Activated T-helper 17 cell treated with anti-CD3 and anti-CD28 coated beads, Interleukin-2, amount 50 U/mL, for 72 hours (primary cell): ENCODE results near the gene TEX51. TPM values are rescaled to one million over a fixed set of nuclear protein-coding genes. Genes with fewer than 3 reads are reported as not detected.

Source experiments
- ATAC-seq: fragments of 150-1000 bp; cut with Tn5 transposase; replicated peaks from 2 replicates; pipeline ENCODE4 v1.10.0; 2021; ENCODE audit warnings: mild to moderate bottlenecking, moderate library complexity
- H3K27ac Mint-ChIP-seq: one replicate; pipeline ENCODE4 v1.8.0; 2022; ENCODE audit warnings: mixed read lengths
- H3K27me3 Mint-ChIP-seq: one replicate; pipeline ENCODE4 v1.8.0; 2022; ENCODE audit warnings: mixed read lengths
- H3K36me3 Mint-ChIP-seq: one replicate; pipeline ENCODE4 v1.8.0; 2022; ENCODE audit warnings: low read depth, mild to moderate bottlenecking, mixed read lengths
- H3K4me1 Mint-ChIP-seq: one replicate; pipeline ENCODE4 v1.8.0; 2022; ENCODE audit warnings: mixed read lengths
- H3K4me3 Mint-ChIP-seq: one replicate; pipeline ENCODE4 v1.8.0; 2022; ENCODE audit warnings: mild to moderate bottlenecking, mixed read lengths
- H3K9me3 Mint-ChIP-seq: one replicate; pipeline ENCODE4 v1.8.0; 2022; ENCODE audit warnings: mixed read lengths
- total RNA-seq, 2 donors: library from RNA; stranded (reverse); gene quantifications; one replicate each; pipeline ENCODE4 v1.2.3, GENCODE V29; 2022

The TEX51 gene
- total RNA-seq, 2 donors from 2014 or later: not detected

GRCh38 chr2:126863336-126864015 is 35.2 kb upstream of the TEX51 start:
- H3K27ac Mint-ChIP-seq: no peak overlapping the region
- ATAC-seq: no peak
- no peaks in the 10 kb centered on the region for H3K4me1 Mint-ChIP-seq

GRCh38 chr2:126864861-126865260 is 33.8 kb upstream of the TEX51 start:
- no peak overlapping the region for H3K27ac Mint-ChIP-seq
- H3K9me3 Mint-ChIP-seq: no peaks in the 10 kb centered on the region
- H3K27me3 Mint-ChIP-seq: peaks cover 16% of the 10 kb centered on the region
- ATAC-seq: no peak
- H3K36me3 Mint-ChIP-seq: no peaks in the 10 kb centered on the region
- H3K4me3 Mint-ChIP-seq: no peak overlapping the region
- H3K4me1 Mint-ChIP-seq: no peaks in the 10 kb centered on the region

More at GRCh38 chr2:126863336-126864015, 35.2 kb upstream of the TEX51 start:
- Mint-ChIP-seq H3K36me3 (no peaks in the 10 kb centered on the region), H3K27me3 (peaks cover 19% of the 10 kb centered on the region), H3K9me3 (no peaks in the 10 kb centered on the region), H3K4me3 (no peak overlapping the region)

GRCh38 chr2:126866451-126866850 is 32.2 kb upstream of the TEX51 start:
- Mint-ChIP-seq H3K36me3 (no peaks in the 10 kb centered on the region), H3K27me3 (peaks cover 16% of the 10 kb centered on the region), H3K4me1 (no peaks in the 10 kb centered on the region), H3K27ac (no peak overlapping the region), H3K4me3 (no peak overlapping the region), H3K9me3 (no peaks in the 10 kb centered on the region)
- ATAC-seq: no peak

GRCh38 chr2:126874961-126875360 is 23.7 kb upstream of the TEX51 start:
- Mint-ChIP-seq H3K9me3 (peaks cover 11% of the 10 kb centered on the region), H3K27ac (no peak overlapping the region), H3K36me3 (no peaks in the 10 kb centered on the region), H3K4me1 (no peaks in the 10 kb centered on the region), H3K4me3 (no peak overlapping the region), H3K27me3 (no peaks in the 10 kb centered on the region)
- ATAC-seq: no peak

GRCh38 chr2:126876631-126877030 is 22.1 kb upstream of the TEX51 start:
- ATAC-seq: no peak
- H3K4me3 Mint-ChIP-seq: no peak overlapping the region

GRCh38 chr2:126877041-126877440 is 21.6 kb upstream of the TEX51 start:
- H3K9me3 Mint-ChIP-seq: peaks cover 11% of the 10 kb centered on the region
- no peaks in the 10 kb centered on the region for H3K27me3 Mint-ChIP-seq
- no peak overlapping the region for H3K4me3 Mint-ChIP-seq
- no peak overlapping the region for H3K27ac Mint-ChIP-seq
- no peaks in the 10 kb centered on the region for H3K36me3 Mint-ChIP-seq
- H3K4me1 Mint-ChIP-seq: no peaks in the 10 kb centered on the region
- ATAC-seq: no peak

More at GRCh38 chr2:126876631-126877030, 22.1 kb upstream of the TEX51 start:
- no peaks in the 10 kb centered on the region for H3K4me1 Mint-ChIP-seq
- no peak overlapping the region for H3K27ac Mint-ChIP-seq
- H3K9me3 Mint-ChIP-seq: peaks cover 11% of the 10 kb centered on the region
- H3K36me3 Mint-ChIP-seq: no peaks in the 10 kb centered on the region
- H3K27me3 Mint-ChIP-seq: no peaks in the 10 kb centered on the region

GRCh38 chr2:126877861-126878565 is 20.7 kb upstream of the TEX51 start:
- Mint-ChIP-seq H3K4me1 (no peaks in the 10 kb centered on the region), H3K27me3 (no peaks in the 10 kb centered on the region), H3K27ac (no peak overlapping the region), H3K36me3 (no peaks in the 10 kb centered on the region), H3K4me3 (no peak overlapping the region), H3K9me3 (peaks cover 11% of the 10 kb centered on the region)
- ATAC-seq: no peak

GRCh38 chr2:126878601-126879000 is 20.1 kb upstream of the TEX51 start:
- no peaks in the 10 kb centered on the region for H3K4me1 Mint-ChIP-seq
- peaks cover 11% of the 10 kb centered on the region for H3K9me3 Mint-ChIP-seq
- no peak overlapping the region for H3K4me3 Mint-ChIP-seq
- no peaks in the 10 kb centered on the region for H3K27me3 Mint-ChIP-seq
- H3K36me3 Mint-ChIP-seq: no peaks in the 10 kb centered on the region
- H3K27ac Mint-ChIP-seq: no peak overlapping the region
- no peak for ATAC-seq

GRCh38 chr2:126879348-126880298 is 19.1 kb upstream of the TEX51 start:
- no peak overlapping the region for H3K4me3 Mint-ChIP-seq
- no peaks in the 10 kb centered on the region for H3K4me1 Mint-ChIP-seq
- no peaks in the 10 kb centered on the region for H3K27me3 Mint-ChIP-seq
- no peak for ATAC-seq
- H3K27ac Mint-ChIP-seq: no peak overlapping the region
- no peaks in the 10 kb centered on the region for H3K36me3 Mint-ChIP-seq
- peaks cover 8% of the 10 kb centered on the region for H3K9me3 Mint-ChIP-seq

GRCh38 chr2:126880324-126880723 is 18.4 kb upstream of the TEX51 start:
- ATAC-seq: no peak
- Mint-ChIP-seq H3K4me3 (no peak overlapping the region), H3K9me3 (peaks cover 5% of the 10 kb centered on the region), H3K4me1 (no peaks in the 10 kb centered on the region), H3K27me3 (no peaks in the 10 kb centered on the region), H3K27ac (no peak overlapping the region), H3K36me3 (no peaks in the 10 kb centered on the region)

- no peaks in the 10 kb centered on the region for H3K27me3 Mint-ChIP-seq
- no peak overlapping the region for H3K4me3 Mint-ChIP-seq
- ATAC-seq: no peak
- H3K4me1 Mint-ChIP-seq: no peaks in the 10 kb centered on the region
- no peaks in the 10 kb centered on the region for H3K36me3 Mint-ChIP-seq
- peaks cover under 1% of the 10 kb centered on the region for H3K9me3 Mint-ChIP-seq
- H3K27ac Mint-ChIP-seq: no peak overlapping the region
These were observed 17.9 kb upstream of the TEX51 start for GRCh38 chr2:126880817-126881216.

- ATAC-seq: no peak
- Mint-ChIP-seq H3K27ac (no peak overlapping the region), H3K27me3 (peaks cover 3% of the 10 kb centered on the region), H3K4me3 (no peak overlapping the region), H3K4me1 (no peaks in the 10 kb centered on the region), H3K9me3 (no peaks in the 10 kb centered on the region), H3K36me3 (no peaks in the 10 kb centered on the region)
These were observed 17.1 kb upstream of the TEX51 start for GRCh38 chr2:126881591-126881990.

- Mint-ChIP-seq H3K27me3 (peaks cover 9% of the 10 kb centered on the region), H3K27ac (no peak overlapping the region), H3K4me3 (no peak overlapping the region), H3K9me3 (no peaks in the 10 kb centered on the region), H3K4me1 (no peaks in the 10 kb centered on the region), H3K36me3 (no peaks in the 10 kb centered on the region)
- ATAC-seq: no peak
These were observed 16.5 kb upstream of the TEX51 start for GRCh38 chr2:126882181-126882580.

GRCh38 chr2:126882736-126883665 is 15.7 kb upstream of the TEX51 start:
- H3K9me3 Mint-ChIP-seq: no peaks in the 10 kb centered on the region
- H3K27me3 Mint-ChIP-seq: peaks cover 10% of the 10 kb centered on the region
- no peaks in the 10 kb centered on the region for H3K4me1 Mint-ChIP-seq
- no peak overlapping the region for H3K27ac Mint-ChIP-seq
- no peak for ATAC-seq
- H3K36me3 Mint-ChIP-seq: no peaks in the 10 kb centered on the region
- H3K4me3 Mint-ChIP-seq: no peak overlapping the region
